Chondrocyte (in vitro differentiated cells): Measurements from ENCODE around the gene DHCR24. TPM values are rescaled to one million over a fixed set of nuclear protein-coding genes. Genes with fewer than 3 reads are reported as not detected.
A peak's percentile ranks its signal among the peaks of the same experiment; 100 is the strongest.

Experiments
- DNase-seq: peaks from one replicate; pipeline ENCODE4 v3.0.0; 2021; ENCODE audit warnings: mixed read lengths, low spot score
- H3K27ac Mint-ChIP-seq: one replicate; pipeline ENCODE4 v1.8.0; 2021; ENCODE audit warnings: mild to moderate bottlenecking, moderate library complexity, mixed read lengths; ENCODE audit not compliant: unreplicated experiment
- H3K27me3 Mint-ChIP-seq: 2 replicates; pipeline ENCODE4 v1.8.0; 2021; ENCODE audit warnings: low read depth, mixed read lengths
- H3K36me3 Mint-ChIP-seq: 2 replicates; pipeline ENCODE4 v1.8.0; 2021; ENCODE audit warnings: low read depth, mixed read lengths
- H3K4me1 Mint-ChIP-seq: 2 replicates; pipeline ENCODE4 v1.8.0; 2021; ENCODE audit warnings: low read depth, mild to moderate bottlenecking, mixed read lengths
- H3K4me3 Mint-ChIP-seq: one replicate; pipeline ENCODE4 v1.8.0; 2021; ENCODE audit warnings: mild to moderate bottlenecking, moderate library complexity, mixed read lengths; ENCODE audit not compliant: unreplicated experiment
- H3K9me3 Mint-ChIP-seq: 2 replicates; pipeline ENCODE4 v1.8.0; 2021; ENCODE audit warnings: low read depth, mixed read lengths
- total RNA-seq: library from RNA; stranded (reverse); gene quantifications from 3 replicates; pipeline ENCODE4 v1.2.1, GENCODE V29; 2021
- TF ChIP-seq, protein P1 (sequence below): fragments of 200-600 bp; sonication (generic); IDR thresholded peaks from 2 replicates; pipeline ENCODE4 v1.5.0; 2021; ENCODE audit warnings: antibody characterized with exemption, mild to moderate bottlenecking, moderate library complexity

DHCR24 gene
- total RNA-seq, 1 donor from 2014 or later: 129 TPM

DNA sequence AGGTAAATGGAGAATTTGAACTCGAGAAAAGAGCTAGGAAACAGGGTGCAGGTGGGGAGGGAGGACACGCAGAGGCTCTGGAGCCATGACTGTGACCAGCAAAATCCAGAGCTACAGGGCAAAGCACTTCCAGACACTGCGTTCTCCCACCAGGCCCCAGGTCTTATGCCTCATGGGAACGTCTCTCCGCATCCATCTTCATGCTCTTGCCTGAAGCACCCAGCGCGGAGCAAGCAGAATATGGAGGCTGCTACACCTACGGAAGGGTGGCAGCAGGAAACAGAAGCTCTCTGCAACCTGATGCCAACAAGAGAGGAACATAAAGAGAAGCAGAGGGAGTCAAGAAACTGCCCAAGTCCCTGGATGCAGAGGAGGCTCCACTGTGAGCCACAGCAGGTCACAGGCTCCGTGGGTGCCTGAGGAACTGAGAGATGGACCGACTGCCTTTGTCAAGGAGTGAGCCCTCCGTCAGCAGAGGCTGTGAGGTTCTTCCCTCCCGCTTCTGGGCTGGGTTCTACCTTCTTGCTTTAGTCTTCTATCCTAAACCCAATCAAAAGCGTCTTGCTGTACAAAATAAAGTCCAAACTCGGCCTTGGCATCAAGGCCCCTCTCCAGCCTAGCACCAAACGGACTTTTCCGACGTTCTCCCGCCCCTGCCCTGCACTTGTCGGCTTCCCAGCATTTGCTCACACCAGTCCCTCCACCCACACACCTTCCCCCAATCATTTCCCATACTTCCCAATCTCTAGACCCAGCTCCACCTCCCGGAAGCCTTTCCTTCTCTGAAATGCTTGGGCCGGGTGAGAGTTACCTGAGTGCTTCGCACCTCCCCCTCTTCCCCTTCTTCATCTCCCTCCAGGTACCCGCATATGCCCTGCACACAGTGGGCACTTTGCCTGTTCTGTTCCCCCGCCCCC, 930 bp downstream of the DHCR24 start:
- H3K27me3 Mint-ChIP-seq: no peaks in the 10 kb centered on the region
- no peak for DNase-seq
- peak overlapping the region; percentile 81 for H3K27ac Mint-ChIP-seq
- TF ChIP-seq, protein P1, sequence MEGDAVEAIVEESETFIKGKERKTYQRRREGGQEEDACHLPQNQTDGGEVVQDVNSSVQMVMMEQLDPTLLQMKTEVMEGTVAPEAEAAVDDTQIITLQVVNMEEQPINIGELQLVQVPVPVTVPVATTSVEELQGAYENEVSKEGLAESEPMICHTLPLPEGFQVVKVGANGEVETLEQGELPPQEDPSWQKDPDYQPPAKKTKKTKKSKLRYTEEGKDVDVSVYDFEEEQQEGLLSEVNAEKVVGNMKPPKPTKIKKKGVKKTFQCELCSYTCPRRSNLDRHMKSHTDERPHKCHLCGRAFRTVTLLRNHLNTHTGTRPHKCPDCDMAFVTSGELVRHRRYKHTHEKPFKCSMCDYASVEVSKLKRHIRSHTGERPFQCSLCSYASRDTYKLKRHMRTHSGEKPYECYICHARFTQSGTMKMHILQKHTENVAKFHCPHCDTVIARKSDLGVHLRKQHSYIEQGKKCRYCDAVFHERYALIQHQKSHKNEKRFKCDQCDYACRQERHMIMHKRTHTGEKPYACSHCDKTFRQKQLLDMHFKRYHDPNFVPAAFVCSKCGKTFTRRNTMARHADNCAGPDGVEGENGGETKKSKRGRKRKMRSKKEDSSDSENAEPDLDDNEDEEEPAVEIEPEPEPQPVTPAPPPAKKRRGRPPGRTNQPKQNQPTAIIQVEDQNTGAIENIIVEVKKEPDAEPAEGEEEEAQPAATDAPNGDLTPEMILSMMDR: no peak
- H3K4me3 Mint-ChIP-seq: peak overlapping the region; percentile 95
- peaks cover 13% of the 10 kb centered on the region for H3K36me3 Mint-ChIP-seq
- no peaks in the 10 kb centered on the region for H3K9me3 Mint-ChIP-seq
- peaks cover 54% of the 10 kb centered on the region for H3K4me1 Mint-ChIP-seq

DNA sequence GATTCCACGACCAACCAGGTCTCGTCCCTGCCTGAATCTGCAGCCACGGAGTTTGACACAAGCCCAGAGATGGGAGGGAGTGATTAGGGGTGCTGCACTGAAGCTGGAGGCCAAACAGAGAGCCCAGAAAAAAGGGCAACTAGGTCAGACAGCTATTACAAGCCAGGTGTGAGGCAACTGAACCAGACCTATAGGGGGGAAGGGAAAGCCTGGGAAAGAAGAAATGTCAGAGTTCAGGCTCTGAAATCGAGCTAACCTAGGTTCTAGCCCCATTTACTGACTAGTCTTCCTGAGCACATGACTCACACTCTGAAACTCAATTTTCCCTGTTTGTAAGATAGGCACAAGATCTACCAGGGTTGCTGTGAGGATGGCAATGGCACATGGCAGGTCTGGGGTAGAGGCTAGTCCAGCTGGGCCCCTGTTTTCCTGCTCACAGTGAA, 1.7 kb downstream of the DHCR24 start:
- Mint-ChIP-seq H3K9me3 (no peaks in the 10 kb centered on the region), H3K27ac (peak overlapping the region; percentile 2), H3K27me3 (no peaks in the 10 kb centered on the region), H3K36me3 (peaks cover 13% of the 10 kb centered on the region), H3K4me3 (peak overlapping the region; percentile 95), H3K4me1 (peaks cover 54% of the 10 kb centered on the region)
- TF ChIP-seq, protein P1: no peak
- no peak for DNase-seq

DNA sequence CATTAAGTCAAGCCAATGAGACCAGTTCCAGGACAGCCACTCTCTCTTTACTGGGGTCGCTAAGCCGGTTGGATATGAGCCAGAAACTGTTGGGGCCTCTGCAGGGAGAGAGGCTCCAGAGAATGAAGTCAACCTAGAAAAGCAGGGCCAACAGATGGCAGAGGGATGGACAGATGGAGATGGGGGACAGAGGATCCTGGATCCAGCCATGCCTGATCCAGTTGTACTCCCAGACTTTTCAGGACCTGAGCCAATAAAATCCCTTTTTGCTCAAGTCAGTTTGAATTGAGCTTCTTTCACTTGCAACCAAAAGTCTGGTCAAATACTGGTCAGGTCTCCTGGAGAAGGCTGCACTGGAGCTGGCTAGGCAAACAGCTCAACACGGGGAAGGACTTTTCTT, 2.2 kb downstream of the DHCR24 start:
- H3K27me3 Mint-ChIP-seq: no peaks in the 10 kb centered on the region
- H3K4me3 Mint-ChIP-seq: no peak overlapping the region
- no peaks in the 10 kb centered on the region for H3K9me3 Mint-ChIP-seq
- H3K4me1 Mint-ChIP-seq: peaks cover 54% of the 10 kb centered on the region
- H3K27ac Mint-ChIP-seq: no peak overlapping the region
- no peak for DNase-seq
- peaks cover 17% of the 10 kb centered on the region for H3K36me3 Mint-ChIP-seq
- TF ChIP-seq, protein P1: no peak

DNA sequence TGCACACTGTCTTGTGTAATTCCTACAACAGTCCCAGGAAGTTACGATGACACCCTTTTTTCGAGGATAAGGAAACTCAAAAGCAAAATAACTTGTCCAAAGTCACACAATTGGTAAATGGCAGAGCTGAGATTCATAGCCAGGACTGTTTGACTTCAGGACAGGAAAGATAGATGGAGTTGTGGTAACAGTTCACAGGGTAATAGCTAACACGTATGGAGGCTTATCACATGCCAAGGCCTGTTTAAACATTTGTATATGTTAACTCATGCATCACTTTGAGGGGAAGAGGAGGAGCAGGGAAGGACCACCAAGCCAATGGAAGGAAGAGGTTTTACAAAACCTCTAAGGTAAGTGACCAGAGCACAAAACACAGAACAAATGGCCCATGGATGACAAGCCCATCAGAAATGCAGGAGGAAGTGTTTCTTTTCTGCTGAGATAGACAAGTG, 2.8 kb downstream of the DHCR24 start:
- Mint-ChIP-seq H3K27me3 (no peaks in the 10 kb centered on the region), H3K36me3 (peaks cover 19% of the 10 kb centered on the region), H3K4me3 (no peak overlapping the region), H3K9me3 (no peaks in the 10 kb centered on the region), H3K27ac (no peak overlapping the region), H3K4me1 (peaks cover 54% of the 10 kb centered on the region)
- no peak for DNase-seq
- TF ChIP-seq, protein P1: no peak

DNA sequence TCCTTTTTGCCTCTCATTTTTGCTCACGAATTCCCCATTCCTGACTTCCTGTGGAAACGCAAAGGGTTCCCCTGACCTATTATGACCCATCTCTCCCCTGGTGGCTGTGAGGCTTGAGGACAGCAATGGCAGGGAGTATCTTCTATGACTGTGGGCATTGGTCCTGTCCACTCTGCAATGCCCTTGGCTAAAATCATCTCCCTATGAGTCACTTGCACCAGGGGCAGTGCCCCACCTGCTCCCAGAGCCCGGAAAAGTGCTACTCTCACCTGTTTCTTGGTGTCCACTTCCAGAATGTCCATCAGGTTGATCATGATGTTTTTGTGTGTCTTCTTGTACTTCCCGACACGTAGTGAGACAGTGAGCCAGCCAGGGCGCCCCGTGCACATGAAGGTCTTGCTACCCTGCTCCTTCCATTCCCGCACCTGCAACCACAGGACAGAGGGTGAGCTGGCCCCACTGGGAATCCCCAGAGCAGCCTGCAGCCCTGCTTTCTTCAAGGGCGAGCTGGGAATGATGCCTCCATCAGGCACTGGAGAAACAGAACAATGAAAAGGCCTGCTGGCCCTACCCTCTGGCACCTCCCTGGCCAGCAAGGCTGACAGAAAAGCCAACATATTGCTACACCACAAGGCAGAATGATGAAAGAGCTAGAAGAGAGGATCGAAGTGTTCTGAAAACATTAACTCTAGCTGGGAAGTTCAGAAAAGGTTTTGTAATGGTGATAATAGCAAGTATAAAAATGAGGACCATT, 3.5 kb downstream of the DHCR24 start:
- Mint-ChIP-seq H3K27ac (peak overlapping the region; percentile 53), H3K4me1 (peaks cover 54% of the 10 kb centered on the region)

More for the DNA sequence above, 3.5 kb downstream of the DHCR24 start:
- Mint-ChIP-seq H3K4me3 (no peak overlapping the region), H3K36me3 (peaks cover 22% of the 10 kb centered on the region), H3K27me3 (no peaks in the 10 kb centered on the region), H3K9me3 (no peaks in the 10 kb centered on the region)
- DNase-seq: no peak
- TF ChIP-seq, protein P1: no peak
